ENCODE measurements around the gene RNU7-1.
A peak's percentile ranks its signal among the peaks of the same experiment; 100 is the strongest.

The RNU7-1 gene

GRCh38 chr12:6917491-6918231 lies 26.0 kb upstream of the RNU7-1 start:
- DNase-seq (ENCODE audit: low read depth): no peak

GRCh38 chr12:6919588-6919987 lies 24.0 kb upstream of the RNU7-1 start:
- DNase-seq (ENCODE audit: low read depth): no peak

- DNase-seq (ENCODE audit: low read depth): no peak
These were observed 22.1 kb upstream of the RNU7-1 start for GRCh38 chr12:6921539-6921938.

GRCh38 chr12:6921996-6922946 lies 21.3 kb upstream of the RNU7-1 start:
- no peak for DNase-seq (ENCODE audit: low read depth)

GRCh38 chr12:6923003-6923732 lies 20.4 kb upstream of the RNU7-1 start:
- DNase-seq (ENCODE audit: low read depth): no peak

- no peak for DNase-seq (ENCODE audit: low read depth)
These were observed 19.8 kb upstream of the RNU7-1 start for GRCh38 chr12:6923851-6924250.

- DNase-seq (ENCODE audit: low read depth): no peak
These were observed 18.4 kb upstream of the RNU7-1 start for GRCh38 chr12:6925239-6925539.

- peak; percentile 80 for DNase-seq (ENCODE audit: low read depth)
These were observed 17.9 kb upstream of the RNU7-1 start for GRCh38 chr12:6925540-6926279.

- DNase-seq (ENCODE audit: low read depth): peak; percentile 62
These were observed 16.1 kb upstream of the RNU7-1 start, which contains the start of gene ATN1 for GRCh38 chr12:6927379-6928021. ATN1 (plus strand) TSS chr12:6927959; CDS start chr12:6934002, 6,043 bp downstream.

- no peak for DNase-seq (ENCODE audit: low read depth)
These were observed 15.5 kb upstream of the RNU7-1 start for GRCh38 chr12:6928022-6928702.

GRCh38 chr12:6928703-6929407 lies 14.8 kb upstream of the RNU7-1 start:
- DNase-seq (ENCODE audit: low read depth): no peak

- DNase-seq (ENCODE audit: low read depth): no peak
These were observed 13.9 kb upstream of the RNU7-1 start for GRCh38 chr12:6929466-6930452.

GRCh38 chr12:6932766-6933165 lies 10.8 kb upstream of the RNU7-1 start:
- no peak for DNase-seq (ENCODE audit: low read depth)

- no peak for DNase-seq (ENCODE audit: low read depth)
These were observed 9.5 kb upstream of the RNU7-1 start for GRCh38 chr12:6934110-6934509.

GRCh38 chr12:6935371-6936193 lies 8.0 kb upstream of the RNU7-1 start:
- no peak for DNase-seq (ENCODE audit: low read depth)

GRCh38 chr12:6936194-6936635 lies 7.4 kb upstream of the RNU7-1 start:
- DNase-seq (ENCODE audit: low read depth): no peak

- no peak for DNase-seq (ENCODE audit: low read depth)
These were observed 6.8 kb upstream of the RNU7-1 start for GRCh38 chr12:6936636-6937480.

All from GM04504 (cell line).